HEK293T (cell line): ENCODE data around the gene THAP4.

Source experiments
- CTBP1 ChIP-seq: fragments of 450-650 bp; IDR thresholded peaks from 2 replicates; pipeline ENCODE4 v1.6.1; 2016; ENCODE audit warnings: borderline replicate concordance
- ELF4 ChIP-seq: fragments of 450-650 bp; IDR thresholded peaks from 2 replicates; pipeline ENCODE4 v1.6.1; 2017; ENCODE audit warnings: antibody characterized with exemption
- FOXK2 ChIP-seq: fragments of 450-650 bp; IDR thresholded peaks from 2 replicates; pipeline ENCODE4 v1.6.1; 2016; ENCODE audit warnings: mild to moderate bottlenecking
- FOXM1 ChIP-seq: fragments of 450-650 bp; IDR thresholded peaks from 2 replicates; pipeline ENCODE4 v1.6.1; 2017; ENCODE audit warnings: mild to moderate bottlenecking, borderline replicate concordance
- ZNF384 ChIP-seq: fragments of 450-650 bp; IDR thresholded peaks from 2 replicates; pipeline ENCODE4 v1.6.1; 2016

- TF ChIP-seq FOXM1 (no peak), CTBP1 (no peak), ELF4 (no peak), ZNF384 (no peak), FOXK2 (no peak)
Measured at GRCh38 chr2:241545523-241546473, 91.2 kb downstream of the THAP4 start.
